Sigmoid colon (tissue), 7 donors: ENCODE measurements around the gene MGMT. TPM values are rescaled to one million over a fixed set of nuclear protein-coding genes. Genes with fewer than 3 reads are reported as not detected.
A peak's percentile ranks its signal among the peaks of the same experiment; 100 is the strongest.

Experiments
- DNase-seq: peaks from one replicate; pipeline ENCODE4 v3.0.0-alpha.2; 2019
- H3K27ac ChIP-seq, 4 donors: fragments of 200-600 bp; sonication (generic); one replicate each; pipeline ENCODE4 v1.5.1; 2016 to 2019; ENCODE audit warnings: mild to moderate bottlenecking in 1 of 4
- H3K27me3 ChIP-seq, 3 donors: fragments of 200-600 bp; sonication (generic); one replicate each; pipeline ENCODE4 v1.5.1; 2019; ENCODE audit warnings: mild to moderate bottlenecking in 1 of 3
- H3K36me3 ChIP-seq, 4 donors: fragments of 200-600 bp; sonication (generic); one replicate each; pipeline ENCODE4 v1.5.1; 2016 to 2019
- H3K4me1 ChIP-seq, 4 donors: fragments of 200-600 bp; sonication (generic); one replicate each; pipeline ENCODE4 v1.5.1; 2017 to 2019
- H3K4me3 ChIP-seq, 4 donors: fragments of 200-600 bp; sonication (generic); one replicate each; pipeline ENCODE4 v1.5.1; 2017 to 2019; ENCODE audit warnings: mild to moderate bottlenecking in 2 of 4, moderate library complexity in 1 of 4
- H3K9me3 ChIP-seq, 4 donors: fragments of 200-600 bp in 3 of 4; sonication (generic) in 3 of 4; one replicate each; pipeline versions ENCODE4 v1.5.1 to v1.6.1; 2013 to 2019
- EP300 ChIP-seq, 4 donors: sonication (generic); formaldehyde crosslinking; IDR thresholded peaks; one replicate each; pipeline ENCODE4 v1.6.1; 2017; ENCODE audit warnings: antibody characterized with exemption in 4 of 4
- POLR2A ChIP-seq, 2 donors: fragments of 450-650 bp; IDR thresholded peaks; one replicate each; pipeline ENCODE4 v1.6.1; 2016; ENCODE audit warnings: antibody characterized with exemption in 2 of 2, mild to moderate bottlenecking in 2 of 2, moderate library complexity in 2 of 2
- POLR2AphosphoS5 ChIP-seq, 4 donors: sonication (generic); formaldehyde crosslinking; IDR thresholded peaks; one replicate each; pipeline ENCODE4 v1.6.1; 2017; ENCODE audit warnings: antibody characterized with exemption in 4 of 4
- WGBS, 2 donors: extraction: QIAGEN DNeasy Blood & Tissue Kit; methylation state at CpG; one replicate each; pipeline ENCODE4 v1.1.7; 2013; 5-methylcytosine and 5-hydroxymethylcytosine counted together
- intact Hi-C: fragments of 100-400 bp; cut with DNase I; formaldehyde crosslinking; loops from one replicate; pipeline ENCODE4 v1.15.1; 2023
- polyA plus RNA-seq, 3 donors: library from polyadenylated mRNA; stranded (reverse); fragments of 200-250 nt; gene quantifications; one replicate each; pipeline ENCODE4 v1.2.3, GENCODE V29; 2013
- total RNA-seq, 4 donors: library from RNA; depleted of rRNA; stranded (reverse); fragments of >200 nt; gene quantifications; one replicate each; pipeline ENCODE4 v1.1.0, GENCODE V29; 2016
- TF ChIP-seq, protein P1 (sequence below), 4 experiments: fragments of 450-650 bp in 3 of 4; fragments of 200-600 bp in 1 of 4; IDR thresholded peaks; one replicate each; pipeline ENCODE4 v1.5.1; 2016 to 2019; ENCODE audit warnings: antibody characterized with exemption in 4 of 4, mild to moderate bottlenecking in 3 of 4, moderate library complexity in 2 of 4
- donor health status: healthy with polysubstance abuse.
- donor health status: Bipolar disorder and iron deficiency.
- donor health status: healthy.

MGMT gene
- total and polyA plus RNA-seq, 7 donors = 7.2 to 40.3 (median 24.3) TPM

- H3K4me3 ChIP-seq = no peak overlapping the region
- no peak overlapping the region for H3K27ac ChIP-seq
- peaks cover 0 to 10% (median 5%) of the 10 kb centered on the region in 4 donors for H3K4me1 ChIP-seq
- intact Hi-C loops = no loop called here
- 81 to 83% methylated on average over 6 of the region's 6 CpGs for WGBS, 2 donors
- no peaks in the 10 kb centered on the region for H3K27me3 ChIP-seq
- no peaks in the 10 kb centered on the region for H3K9me3 ChIP-seq
- H3K36me3 ChIP-seq = peaks cover 0 to 9% (median 0%) of the 10 kb centered on the region in 4 donors
- DNase-seq = no peak
- TF ChIP-seq, protein P1, sequence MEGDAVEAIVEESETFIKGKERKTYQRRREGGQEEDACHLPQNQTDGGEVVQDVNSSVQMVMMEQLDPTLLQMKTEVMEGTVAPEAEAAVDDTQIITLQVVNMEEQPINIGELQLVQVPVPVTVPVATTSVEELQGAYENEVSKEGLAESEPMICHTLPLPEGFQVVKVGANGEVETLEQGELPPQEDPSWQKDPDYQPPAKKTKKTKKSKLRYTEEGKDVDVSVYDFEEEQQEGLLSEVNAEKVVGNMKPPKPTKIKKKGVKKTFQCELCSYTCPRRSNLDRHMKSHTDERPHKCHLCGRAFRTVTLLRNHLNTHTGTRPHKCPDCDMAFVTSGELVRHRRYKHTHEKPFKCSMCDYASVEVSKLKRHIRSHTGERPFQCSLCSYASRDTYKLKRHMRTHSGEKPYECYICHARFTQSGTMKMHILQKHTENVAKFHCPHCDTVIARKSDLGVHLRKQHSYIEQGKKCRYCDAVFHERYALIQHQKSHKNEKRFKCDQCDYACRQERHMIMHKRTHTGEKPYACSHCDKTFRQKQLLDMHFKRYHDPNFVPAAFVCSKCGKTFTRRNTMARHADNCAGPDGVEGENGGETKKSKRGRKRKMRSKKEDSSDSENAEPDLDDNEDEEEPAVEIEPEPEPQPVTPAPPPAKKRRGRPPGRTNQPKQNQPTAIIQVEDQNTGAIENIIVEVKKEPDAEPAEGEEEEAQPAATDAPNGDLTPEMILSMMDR (IDR thresholded peaks at IDR 0.05) = no peak
- TF ChIP-seq EP300 (IDR thresholded peaks at IDR 0.05) (no peak), POLR2AphosphoS5 (IDR thresholded peaks at IDR 0.05) (no peak), POLR2A (IDR thresholded peaks at IDR 0.05) (no peak)
Measured at GRCh38 chr10:129711291-129711690, 244.2 kb downstream of the MGMT start.

DNA sequence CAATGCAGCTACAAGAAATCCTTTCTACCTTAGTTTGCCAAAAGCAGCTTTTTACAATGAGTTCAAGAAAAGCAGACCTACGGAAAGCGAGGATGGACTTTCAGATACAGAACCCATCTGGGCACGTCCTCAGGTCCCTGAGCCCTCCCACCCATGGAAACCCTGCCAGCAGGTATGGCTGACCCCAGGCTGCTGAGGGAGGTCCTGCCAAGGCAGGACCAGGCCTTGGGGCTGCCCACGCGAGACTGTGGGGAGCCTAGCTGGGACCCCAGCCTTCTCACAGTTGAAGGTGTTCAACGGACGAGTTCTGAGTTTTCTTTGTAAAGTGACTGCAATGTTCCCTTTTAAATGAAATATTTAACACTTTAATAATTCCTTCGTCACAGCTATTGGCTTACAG is 245.0 kb downstream of the MGMT start:
- Histone ChIP-seq H3K27me3 (no peaks in the 10 kb centered on the region), H3K4me1 (peaks cover 0 to 10% (median 5%) of the 10 kb centered on the region in 4 donors), H3K9me3 (no peaks in the 10 kb centered on the region), H3K4me3 (no peak overlapping the region), H3K36me3 (peaks cover 0 to 9% (median 0%) of the 10 kb centered on the region in 4 donors), H3K27ac (no peak overlapping the region)
- intact Hi-C loops = no loop called here
- TF ChIP-seq POLR2A (IDR thresholded peaks at IDR 0.05) = no peak
- no peak for TF ChIP-seq POLR2AphosphoS5 (IDR thresholded peaks at IDR 0.05)
- TF ChIP-seq EP300 (IDR thresholded peaks at IDR 0.05) = no peak
- TF ChIP-seq, protein P1 (IDR thresholded peaks at IDR 0.05) = no peak
- WGBS, 2 donors = 95 to 96% methylated on average over 8 of the region's 8 CpGs
- DNase-seq = no peak

- 93 to 96% methylated on average over 14 of the region's 14 CpGs for WGBS, 2 donors
- Histone ChIP-seq H3K4me1 (no peaks in the 10 kb centered on the region), H3K9me3 (no peaks in the 10 kb centered on the region), H3K27ac (no peak overlapping the region), H3K27me3 (no peaks in the 10 kb centered on the region), H3K36me3 (peaks cover 0 to 4% (median 0%) of the 10 kb centered on the region in 4 donors), H3K4me3 (no peak overlapping the region)
- no peak for TF ChIP-seq POLR2AphosphoS5 (IDR thresholded peaks at IDR 0.05)
- TF ChIP-seq, protein P1 (IDR thresholded peaks at IDR 0.05) = no peak
- no peak for TF ChIP-seq EP300 (IDR thresholded peaks at IDR 0.05)
- TF ChIP-seq POLR2A (IDR thresholded peaks at IDR 0.05) = no peak
- intact Hi-C loops = no loop called here
- peak; percentile 35 for DNase-seq
Measured at GRCh38 chr10:129713659-129714265, 246.7 kb downstream of the MGMT start.

DNA sequence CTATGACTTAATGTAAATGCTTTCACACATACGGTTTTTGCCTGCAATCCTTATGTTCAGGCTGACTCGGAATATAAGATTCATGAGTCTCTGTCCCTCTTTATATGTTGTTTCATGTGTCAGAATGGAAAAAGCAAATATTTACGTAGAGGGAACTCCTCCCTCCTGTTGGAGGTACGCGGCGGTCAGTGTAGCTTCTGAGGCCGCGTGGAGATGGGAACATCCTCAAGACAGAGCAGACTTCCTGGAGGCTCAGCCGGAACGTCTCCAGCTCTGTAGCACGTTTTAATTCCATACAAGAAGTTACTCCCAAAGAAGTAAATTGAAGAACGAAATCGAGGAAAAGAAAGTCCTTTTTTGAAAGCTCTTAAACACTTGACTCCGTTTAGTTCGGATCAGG is 248.8 kb downstream of the MGMT start:
- intact Hi-C loops = no loop called here
- Histone ChIP-seq H3K4me1 (no peaks in the 10 kb centered on the region), H3K27ac (no peak overlapping the region), H3K36me3 (no peaks in the 10 kb centered on the region), H3K9me3 (no peaks in the 10 kb centered on the region), H3K4me3 (no peak overlapping the region), H3K27me3 (no peaks in the 10 kb centered on the region)
- 63% methylated on average over 15 of the region's 15 CpGs for WGBS, 2 donors
- TF ChIP-seq, protein P1 (IDR thresholded peaks at IDR 0.05) = no peak
- TF ChIP-seq POLR2AphosphoS5 (IDR thresholded peaks at IDR 0.05) = no peak
- TF ChIP-seq POLR2A (IDR thresholded peaks at IDR 0.05) = no peak
- no peak for TF ChIP-seq EP300 (IDR thresholded peaks at IDR 0.05)
- peak; percentile 26 for DNase-seq
